Measurements from ENCODE around the gene HDAC4. TPM values are rescaled to one million over a fixed set of nuclear protein-coding genes. Genes with fewer than 3 reads are reported as not detected.

HDAC4 gene
- total RNA-seq, 1 donor from 2014 or later = 76.6 TPM

GRCh38 chr2:239109928-239110545 lies 290.8 kb downstream of the HDAC4 start:
- Histone ChIP-seq H3K27me3 (no peaks in the 10 kb centered on the region), H3K36me3 (peaks cover 0 to 26% of the 10 kb centered on the region in 2 donors), H3K4me1 (peaks cover 22% of the 10 kb centered on the region), H3K9me3 (no peaks in the 10 kb centered on the region), H3K27ac (no peak overlapping the region), H3K4me3 (no peak overlapping the region)
- DNase-seq (ENCODE audit: extremely low spot score in 2 of 2) = no peak
- TF ChIP-seq POLR2A (IDR thresholded peaks at IDR 0.05) = no peak
- TF ChIP-seq POLR2AphosphoS5 (IDR thresholded peaks at IDR 0.05; ENCODE audit: insufficient read depth in 1 of 2, low read depth in 1 of 2) = no peak
- no peak for TF ChIP-seq CTCF (IDR thresholded peaks at IDR 0.05)
- intact Hi-C loops (cut with DNase I) = no loop called here

GRCh38 chr2:239109041-239109927 lies 291.5 kb downstream of the HDAC4 start:
- Histone ChIP-seq H3K36me3 (peaks cover 0 to 33% of the 10 kb centered on the region in 2 donors), H3K27ac (no peak overlapping the region), H3K4me3 (no peak overlapping the region), H3K27me3 (no peaks in the 10 kb centered on the region), H3K4me1 (peaks cover 15% of the 10 kb centered on the region), H3K9me3 (no peaks in the 10 kb centered on the region)
- no peak for DNase-seq (ENCODE audit: extremely low spot score in 2 of 2)
- intact Hi-C loops (cut with DNase I) = no loop called here
- TF ChIP-seq POLR2AphosphoS5 (IDR thresholded peaks at IDR 0.05; ENCODE audit: insufficient read depth in 1 of 2, low read depth in 1 of 2) (no peak), CTCF (IDR thresholded peaks at IDR 0.05) (no peak), POLR2A (IDR thresholded peaks at IDR 0.05) (no peak)

DNA sequence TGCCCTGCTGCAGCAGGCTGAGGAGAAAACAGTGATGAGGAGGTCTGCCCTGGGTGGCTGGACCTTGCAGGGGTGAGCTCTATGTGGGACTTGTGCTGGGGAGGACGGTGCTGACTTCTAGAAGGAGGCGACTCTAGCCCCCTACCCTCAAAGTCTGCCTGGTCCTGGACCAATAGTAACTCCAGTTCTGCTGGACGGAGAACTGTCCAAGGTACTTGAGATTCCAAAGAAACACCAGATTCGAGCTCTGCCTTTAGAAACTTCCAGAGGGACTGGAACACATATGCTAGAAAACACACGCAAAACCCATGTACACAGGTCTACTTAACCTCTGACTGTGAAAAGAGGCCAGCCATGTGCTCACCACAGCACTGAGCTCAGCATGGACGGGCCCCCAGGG lies 292.4 kb downstream of the HDAC4 start:
- DNase-seq (ENCODE audit: extremely low spot score in 2 of 2) = no peak
- Histone ChIP-seq H3K4me1 (peaks cover 7% of the 10 kb centered on the region), H3K27ac (no peak overlapping the region), H3K27me3 (no peaks in the 10 kb centered on the region), H3K36me3 (peaks cover 0 to 37% of the 10 kb centered on the region in 2 donors), H3K9me3 (no peaks in the 10 kb centered on the region), H3K4me3 (no peak overlapping the region)
- TF ChIP-seq POLR2A (IDR thresholded peaks at IDR 0.05) (no peak), POLR2AphosphoS5 (IDR thresholded peaks at IDR 0.05; ENCODE audit: insufficient read depth in 1 of 2, low read depth in 1 of 2) (no peak), CTCF (IDR thresholded peaks at IDR 0.05) (no peak)
- intact Hi-C loops (cut with DNase I) = no loop called here

DNA sequence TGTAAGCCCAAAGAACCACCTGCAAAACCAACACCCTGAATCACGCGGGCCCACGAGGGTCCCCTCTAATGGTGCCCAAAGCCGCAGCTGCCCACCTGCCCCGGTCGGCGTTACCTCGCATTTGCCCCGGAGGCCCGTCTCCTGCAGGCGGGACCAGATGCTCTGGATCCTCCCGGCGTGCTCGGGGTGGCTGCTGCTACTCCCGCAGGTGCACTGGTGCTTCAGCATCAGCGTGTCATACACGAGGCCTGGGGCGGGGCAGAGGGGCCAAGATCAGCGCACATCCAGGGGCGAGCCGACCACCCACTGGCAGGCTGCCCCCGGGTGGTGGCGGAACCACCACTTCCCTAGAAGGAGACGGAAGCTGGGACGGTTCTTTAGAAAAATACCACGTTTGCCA lies 292.9 kb downstream of the HDAC4 start:
- intact Hi-C loops (cut with DNase I) = no loop called here
- TF ChIP-seq POLR2AphosphoS5 (IDR thresholded peaks at IDR 0.05; ENCODE audit: insufficient read depth in 1 of 2, low read depth in 1 of 2) (no peak), CTCF (IDR thresholded peaks at IDR 0.05) (no peak), POLR2A (IDR thresholded peaks at IDR 0.05) (no peak)
- Histone ChIP-seq H3K36me3 (peaks cover 0 to 42% of the 10 kb centered on the region in 2 donors), H3K27ac (no peak overlapping the region), H3K9me3 (no peaks in the 10 kb centered on the region), H3K27me3 (no peaks in the 10 kb centered on the region), H3K4me1 (peaks cover 1% of the 10 kb centered on the region), H3K4me3 (no peak overlapping the region)
- no peak for DNase-seq (ENCODE audit: extremely low spot score in 2 of 2)

DNA sequence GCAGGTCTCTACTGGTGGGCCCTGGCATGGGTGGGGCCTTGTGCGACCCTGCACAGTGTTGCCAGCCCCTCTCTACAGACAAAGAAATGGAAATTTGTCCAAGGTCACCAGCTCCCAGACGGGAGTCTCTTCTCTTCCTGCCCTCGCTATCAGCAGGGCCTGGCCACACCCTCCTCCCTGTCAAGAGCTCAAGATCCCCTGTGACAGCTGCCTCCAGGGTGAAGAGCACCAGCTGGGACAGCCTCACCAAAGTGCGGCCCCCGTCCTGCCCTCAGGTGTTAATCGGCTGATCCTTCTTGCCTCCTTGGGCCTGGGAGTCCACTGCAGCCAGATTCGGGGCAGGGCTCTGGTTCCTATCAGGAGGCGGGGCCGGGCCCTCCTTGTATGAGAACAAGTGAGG lies 293.9 kb downstream of the HDAC4 start:
- Histone ChIP-seq H3K27ac (no peak overlapping the region), H3K4me1 (no peaks in the 10 kb centered on the region), H3K9me3 (no peaks in the 10 kb centered on the region), H3K36me3 (peaks cover 0 to 51% of the 10 kb centered on the region in 2 donors), H3K27me3 (no peaks in the 10 kb centered on the region), H3K4me3 (no peak overlapping the region)
- no peak for DNase-seq (ENCODE audit: extremely low spot score in 2 of 2)
- intact Hi-C loops (cut with DNase I) = no loop called here
- TF ChIP-seq POLR2AphosphoS5 (IDR thresholded peaks at IDR 0.05; ENCODE audit: insufficient read depth in 1 of 2, low read depth in 1 of 2) (no peak), CTCF (IDR thresholded peaks at IDR 0.05) (no peak), POLR2A (IDR thresholded peaks at IDR 0.05) (no peak)
